Ishikawa (cell line): ENCODE data around the gene BANP.

Experiments
- CEBPB ChIP-seq: IDR thresholded peaks from 2 replicates; pipeline ENCODE4 v1.6.1; 2012
- CREB1 ChIP-seq: IDR thresholded peaks from 2 replicates; pipeline ENCODE4 v1.6.1; 2012; ENCODE audit warnings: low read depth
- EP300 ChIP-seq: IDR thresholded peaks from 2 replicates; pipeline ENCODE4 v1.6.1; 2012; ENCODE audit warnings: borderline replicate concordance
- NFIC ChIP-seq: IDR thresholded peaks from 2 replicates; pipeline ENCODE4 v1.6.1; 2012
- RAD21 ChIP-seq: IDR thresholded peaks from 2 replicates; pipeline ENCODE4 v1.6.1; 2012; ENCODE audit warnings: low read depth
- TAF1 ChIP-seq: IDR thresholded peaks from 2 replicates; pipeline ENCODE4 v1.6.1; 2012; ENCODE audit warnings: low read depth, mild to moderate bottlenecking
- TCF12 ChIP-seq: IDR thresholded peaks from 2 replicates; pipeline ENCODE4 v1.6.1; 2012; ENCODE audit warnings: low read depth
- YY1 ChIP-seq: IDR thresholded peaks from 2 replicates; pipeline ENCODE4 v1.6.1; 2012; ENCODE audit warnings: low read depth
- ZBTB7A ChIP-seq: IDR thresholded peaks from 2 replicates; pipeline ENCODE4 v1.6.1; 2012; ENCODE audit warnings: low read depth
- TF ChIP-seq, protein P1 (sequence below): IDR thresholded peaks from 2 replicates; pipeline ENCODE4 v1.6.1; 2012
- TF ChIP-seq, protein P2 (sequence below): IDR thresholded peaks from 2 replicates; pipeline ENCODE4 v1.6.1; 2012; ENCODE audit warnings: low read depth, mild to moderate bottlenecking
- TF ChIP-seq, protein P3 (sequence below): IDR thresholded peaks from 2 replicates; pipeline ENCODE4 v1.6.1; 2012

DNA sequence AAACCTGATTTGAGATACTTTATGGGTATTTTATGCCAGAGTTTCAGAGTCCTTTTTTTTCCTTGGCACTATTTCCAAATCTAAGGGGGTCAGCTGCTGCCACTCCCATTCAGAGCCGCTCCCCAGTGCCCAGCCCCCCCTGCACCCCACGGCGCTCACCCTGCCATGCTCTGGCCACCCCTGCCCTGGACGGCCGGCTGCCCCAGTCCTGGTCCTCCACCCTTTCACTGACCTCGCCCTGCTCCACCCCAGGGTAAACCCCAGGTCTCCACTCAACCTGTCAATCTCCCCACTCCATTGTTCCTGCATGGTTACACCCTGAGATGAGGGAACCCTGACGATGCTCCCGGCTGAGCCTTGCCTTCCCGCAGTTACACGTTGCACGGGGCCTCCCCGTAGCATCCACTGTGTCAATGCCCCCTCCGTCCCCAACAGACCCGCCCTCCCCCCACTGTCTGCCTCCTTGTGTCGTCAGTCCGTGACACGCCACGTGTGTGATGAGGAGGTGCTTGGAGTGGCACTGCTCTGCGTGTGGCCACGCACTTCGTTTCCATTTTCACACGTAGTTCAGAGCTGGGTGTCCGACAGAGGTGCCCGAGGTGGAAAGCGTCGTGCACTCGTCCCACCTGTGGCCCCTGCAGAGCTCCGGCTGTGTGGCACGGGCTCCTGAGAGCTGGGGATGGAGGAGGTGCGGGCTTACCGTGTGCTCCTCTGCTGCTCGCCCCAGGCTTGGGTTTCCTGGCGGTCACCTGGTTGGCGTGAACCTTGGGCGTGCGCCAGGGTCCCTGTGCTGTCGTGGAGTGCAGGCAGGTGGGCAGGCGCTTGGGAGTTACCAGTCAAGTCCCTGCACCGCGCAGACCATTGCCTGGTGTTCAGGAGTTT lies 116.5 kb downstream of the BANP start:
- no peak for TF ChIP-seq RAD21
- no peak for TF ChIP-seq NFIC
- no peak for TF ChIP-seq ZBTB7A
- no peak for TF ChIP-seq TCF12
- TF ChIP-seq CEBPB, result no peak
- TF ChIP-seq, protein P1, sequence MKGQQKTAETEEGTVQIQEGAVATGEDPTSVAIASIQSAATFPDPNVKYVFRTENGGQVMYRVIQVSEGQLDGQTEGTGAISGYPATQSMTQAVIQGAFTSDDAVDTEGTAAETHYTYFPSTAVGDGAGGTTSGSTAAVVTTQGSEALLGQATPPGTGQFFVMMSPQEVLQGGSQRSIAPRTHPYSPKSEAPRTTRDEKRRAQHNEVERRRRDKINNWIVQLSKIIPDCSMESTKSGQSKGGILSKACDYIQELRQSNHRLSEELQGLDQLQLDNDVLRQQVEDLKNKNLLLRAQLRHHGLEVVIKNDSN, result no peak
- TF ChIP-seq EP300, result no peak
- no peak for TF ChIP-seq TAF1
- TF ChIP-seq, protein P2, sequence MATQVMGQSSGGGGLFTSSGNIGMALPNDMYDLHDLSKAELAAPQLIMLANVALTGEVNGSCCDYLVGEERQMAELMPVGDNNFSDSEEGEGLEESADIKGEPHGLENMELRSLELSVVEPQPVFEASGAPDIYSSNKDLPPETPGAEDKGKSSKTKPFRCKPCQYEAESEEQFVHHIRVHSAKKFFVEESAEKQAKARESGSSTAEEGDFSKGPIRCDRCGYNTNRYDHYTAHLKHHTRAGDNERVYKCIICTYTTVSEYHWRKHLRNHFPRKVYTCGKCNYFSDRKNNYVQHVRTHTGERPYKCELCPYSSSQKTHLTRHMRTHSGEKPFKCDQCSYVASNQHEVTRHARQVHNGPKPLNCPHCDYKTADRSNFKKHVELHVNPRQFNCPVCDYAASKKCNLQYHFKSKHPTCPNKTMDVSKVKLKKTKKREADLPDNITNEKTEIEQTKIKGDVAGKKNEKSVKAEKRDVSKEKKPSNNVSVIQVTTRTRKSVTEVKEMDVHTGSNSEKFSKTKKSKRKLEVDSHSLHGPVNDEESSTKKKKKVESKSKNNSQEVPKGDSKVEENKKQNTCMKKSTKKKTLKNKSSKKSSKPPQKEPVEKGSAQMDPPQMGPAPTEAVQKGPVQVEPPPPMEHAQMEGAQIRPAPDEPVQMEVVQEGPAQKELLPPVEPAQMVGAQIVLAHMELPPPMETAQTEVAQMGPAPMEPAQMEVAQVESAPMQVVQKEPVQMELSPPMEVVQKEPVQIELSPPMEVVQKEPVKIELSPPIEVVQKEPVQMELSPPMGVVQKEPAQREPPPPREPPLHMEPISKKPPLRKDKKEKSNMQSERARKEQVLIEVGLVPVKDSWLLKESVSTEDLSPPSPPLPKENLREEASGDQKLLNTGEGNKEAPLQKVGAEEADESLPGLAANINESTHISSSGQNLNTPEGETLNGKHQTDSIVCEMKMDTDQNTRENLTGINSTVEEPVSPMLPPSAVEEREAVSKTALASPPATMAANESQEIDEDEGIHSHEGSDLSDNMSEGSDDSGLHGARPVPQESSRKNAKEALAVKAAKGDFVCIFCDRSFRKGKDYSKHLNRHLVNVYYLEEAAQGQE, result no peak
- TF ChIP-seq, protein P3, sequence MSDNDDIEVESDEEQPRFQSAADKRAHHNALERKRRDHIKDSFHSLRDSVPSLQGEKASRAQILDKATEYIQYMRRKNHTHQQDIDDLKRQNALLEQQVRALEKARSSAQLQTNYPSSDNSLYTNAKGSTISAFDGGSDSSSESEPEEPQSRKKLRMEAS, result no peak
- TF ChIP-seq CREB1, result no peak
- no peak for TF ChIP-seq YY1
